Gastroesophageal sphincter (tissue), 4 donors: ENCODE data around the gene TNFRSF6B. TPM values are rescaled to one million over a fixed set of nuclear protein-coding genes. Genes with fewer than 3 reads are reported as not detected.

Experiments used
- ATAC-seq: fragments of 150-250 bp; one replicate; pipeline ENCODE4 v1.9.1; 2016; ENCODE audit warnings: mild to moderate bottlenecking, moderate library complexity
- H3K27ac ChIP-seq, 4 donors: fragments of 200-600 bp; sonication (generic) in 3 of 4; 1 replicate in 3 of 4; 2 replicates in 1 of 4; pipeline ENCODE4 v1.5.1; 2016 to 2019
- H3K27me3 ChIP-seq: fragments of 200-600 bp; sonication (generic); one replicate; pipeline ENCODE4 v1.5.1; 2019
- H3K36me3 ChIP-seq, 2 donors: fragments of 200-600 bp; sonication (generic); one replicate each; pipeline ENCODE4 v1.5.1; 2019; ENCODE audit warnings: control low read depth in 1 of 2
- H3K4me1 ChIP-seq, 3 donors: fragments of 200-600 bp; sonication (generic); 1 replicate in 2 of 3; 2 replicates in 1 of 3; pipeline ENCODE4 v1.5.1; 2016 to 2019; ENCODE audit warnings: control low read depth in 2 of 3
- H3K4me3 ChIP-seq, 2 donors: fragments of 200-600 bp; sonication (generic); one replicate each; pipeline ENCODE4 v1.5.1; 2019; ENCODE audit warnings: mild to moderate bottlenecking in 1 of 2, moderate library complexity in 1 of 2
- H3K9me3 ChIP-seq, 3 donors: fragments of 200-600 bp; sonication (generic); one replicate each; pipeline ENCODE4 v1.5.1; 2017 to 2019; ENCODE audit warnings: control low read depth in 2 of 3
- CTCF ChIP-seq, 4 experiments: fragments of 200-600 bp in 2 of 4; fragments of 450-650 bp in 2 of 4; sonication (generic) in 1 of 4; IDR thresholded peaks; one replicate each; pipeline ENCODE4 v1.5.1; 2017 to 2019; ENCODE audit warnings: antibody characterized with exemption in 4 of 4, mild to moderate bottlenecking in 2 of 4, moderate library complexity in 2 of 4
- EP300 ChIP-seq: sonication (generic); formaldehyde crosslinking; IDR thresholded peaks from one replicate; pipeline ENCODE4 v1.6.1; 2017; ENCODE audit warnings: antibody characterized with exemption, mild to moderate bottlenecking
- POLR2A ChIP-seq, 2 donors: fragments of 450-650 bp; IDR thresholded peaks; one replicate each; pipeline ENCODE4 v1.6.1; 2017; ENCODE audit warnings: antibody characterized with exemption in 2 of 2, mild to moderate bottlenecking in 2 of 2, moderate library complexity in 1 of 2
- POLR2AphosphoS5 ChIP-seq: sonication (generic); formaldehyde crosslinking; IDR thresholded peaks from one replicate; pipeline ENCODE4 v1.6.1; 2017; ENCODE audit warnings: antibody characterized with exemption
- WGBS, 2 donors: methylation state at CpG; one replicate each; pipeline ENCODE4 v1.1.5; 2018; ENCODE audit warnings: low coverage in 1 of 2; 5-methylcytosine and 5-hydroxymethylcytosine counted together
- total RNA-seq, 4 donors: library from RNA; depleted of rRNA; stranded (reverse); fragments of >200 nt; gene quantifications; one replicate each; pipeline ENCODE4 v1.1.0, GENCODE V29; 2016

The TNFRSF6B gene
- total RNA-seq, 4 donors from 2014 or later: 8.9 to 27.8 (median 15.4) TPM

DNA sequence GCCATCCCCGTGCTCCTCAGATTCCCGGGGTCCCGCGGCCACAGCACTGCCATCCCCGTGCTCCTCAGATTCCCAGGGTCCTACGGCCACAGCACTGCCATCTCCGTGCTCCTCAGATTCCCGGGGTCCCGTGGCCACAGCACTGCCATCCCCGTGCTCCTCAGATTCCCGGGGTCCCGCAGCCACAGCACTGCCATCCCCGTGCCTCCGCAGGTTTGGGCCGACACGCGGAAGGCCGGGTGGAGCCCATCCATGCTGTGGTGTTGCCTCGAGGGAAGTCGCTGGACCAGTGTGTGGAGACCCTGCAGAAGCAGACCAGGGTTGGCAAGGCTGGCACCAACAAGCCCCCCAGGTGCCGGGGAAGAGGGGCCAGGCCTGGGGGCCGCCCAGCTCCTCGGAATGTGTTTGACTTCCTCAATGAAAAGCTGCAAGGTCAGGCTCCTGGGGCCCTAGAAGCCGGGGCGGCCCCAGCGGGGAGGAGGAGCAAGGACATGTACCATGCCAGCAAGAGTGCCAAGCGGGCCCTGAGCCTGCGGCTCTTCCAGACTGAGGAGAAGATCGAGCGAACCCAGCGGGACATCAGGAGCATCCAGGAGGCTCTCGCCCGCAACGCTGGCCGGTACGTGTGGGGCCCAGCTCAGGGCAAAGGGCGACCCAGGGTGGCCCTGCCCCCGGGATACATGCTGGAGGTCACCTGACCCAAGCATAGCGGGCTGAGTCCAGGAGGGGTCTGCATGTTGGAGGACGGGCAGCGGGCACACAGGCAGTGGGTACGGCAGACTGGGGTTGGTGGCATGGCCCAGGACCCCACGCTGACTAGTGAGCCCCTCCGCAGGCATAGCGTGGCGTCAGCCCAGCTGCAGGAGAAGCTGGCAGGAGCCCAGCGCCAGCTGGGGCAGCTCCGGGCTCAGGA lies 38.8 kb downstream of the TNFRSF6B start:
- H3K36me3 ChIP-seq: peaks cover 0 to 44% of the 10 kb centered on the region in 2 donors
- no CpG with 5 or more reads among the region's 48 CpGs for WGBS, 2 donors
- ATAC-seq: no peak

DNA sequence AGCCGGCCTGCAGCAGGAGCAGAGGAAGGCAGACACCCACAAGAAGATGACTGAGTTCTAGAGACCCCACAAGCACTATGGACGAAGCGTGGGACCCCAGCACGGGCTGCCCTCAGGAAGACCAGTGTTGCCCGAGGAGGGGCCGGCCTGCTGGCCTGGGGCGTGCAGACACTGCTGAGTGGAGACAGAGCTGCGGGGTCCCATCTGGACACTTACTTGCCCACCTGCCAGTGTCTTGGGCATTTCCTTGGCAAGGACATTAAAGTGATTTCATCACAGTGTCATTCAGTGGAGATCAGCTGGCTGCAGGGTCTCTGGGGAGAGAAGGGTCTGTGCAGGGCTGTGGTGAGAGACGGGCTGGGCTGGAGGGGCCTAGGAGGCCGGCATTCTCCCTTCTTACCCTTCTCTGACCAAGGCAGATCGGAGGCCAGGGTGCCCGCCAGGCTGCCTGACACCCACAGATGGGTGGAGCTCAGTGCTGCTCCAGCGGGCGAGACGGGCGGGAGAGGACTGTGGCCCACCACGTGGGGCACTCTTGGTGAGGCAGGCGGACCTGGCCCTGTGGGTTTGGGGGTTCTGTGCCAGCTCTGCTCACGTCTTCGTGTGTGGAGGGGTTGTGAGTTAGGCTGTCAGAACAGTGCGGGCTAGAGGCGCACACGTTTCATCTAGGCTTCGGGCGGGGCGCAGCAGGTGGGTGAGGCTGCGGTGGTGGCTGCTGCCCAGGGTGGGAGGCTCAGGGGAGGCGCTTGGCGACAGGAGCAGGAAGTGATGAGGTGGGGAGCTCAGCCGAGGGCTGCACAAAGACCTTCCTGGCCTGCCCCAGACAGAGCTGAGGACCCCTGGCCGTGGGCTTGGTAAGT lies 39.6 kb downstream of the TNFRSF6B start, which contains the start of gene LIME1:
Gene LIME1 (plus strand): TSS at position 806 of the 860 bp plus-strand sequence. CDS start 886 bp downstream, outside the sequence.
- H3K4me3 ChIP-seq: peak within 1 kb of the TSS in 1 of 2 donors; percentile 82
- no peaks in the 10 kb centered on the region for H3K9me3 ChIP-seq
- H3K27me3 ChIP-seq: no peaks in the 10 kb centered on the region
- peaks cover 0 to 38% of the 10 kb centered on the region in 2 donors for H3K36me3 ChIP-seq
- 89 to 100% methylated on average over 1 to 3 of the region's 31 CpGs for WGBS, 2 donors
- peaks cover 0 to 36% (median 21%) of the 10 kb centered on the region in 3 donors for H3K4me1 ChIP-seq
- H3K27ac ChIP-seq: peak within 1 kb of the TSS in 1 of 4 donors; percentile 14
- no peak for TF ChIP-seq POLR2AphosphoS5
- TF ChIP-seq CTCF (IDR thresholded peaks at IDR 0.05): no peak
- no peak for TF ChIP-seq POLR2A (IDR thresholded peaks at IDR 0.05)
- no peak for TF ChIP-seq EP300
- no peak for ATAC-seq

More for the DNA sequence above, 38.8 kb downstream of the TNFRSF6B start:
- TF ChIP-seq EP300: no peak
- no peaks in the 10 kb centered on the region for H3K27me3 ChIP-seq
- H3K4me1 ChIP-seq: peaks cover 0 to 27% (median 19%) of the 10 kb centered on the region in 3 donors
- H3K9me3 ChIP-seq: no peaks in the 10 kb centered on the region
- no peak overlapping the region for H3K4me3 ChIP-seq
- no peak overlapping the region for H3K27ac ChIP-seq

DNA sequence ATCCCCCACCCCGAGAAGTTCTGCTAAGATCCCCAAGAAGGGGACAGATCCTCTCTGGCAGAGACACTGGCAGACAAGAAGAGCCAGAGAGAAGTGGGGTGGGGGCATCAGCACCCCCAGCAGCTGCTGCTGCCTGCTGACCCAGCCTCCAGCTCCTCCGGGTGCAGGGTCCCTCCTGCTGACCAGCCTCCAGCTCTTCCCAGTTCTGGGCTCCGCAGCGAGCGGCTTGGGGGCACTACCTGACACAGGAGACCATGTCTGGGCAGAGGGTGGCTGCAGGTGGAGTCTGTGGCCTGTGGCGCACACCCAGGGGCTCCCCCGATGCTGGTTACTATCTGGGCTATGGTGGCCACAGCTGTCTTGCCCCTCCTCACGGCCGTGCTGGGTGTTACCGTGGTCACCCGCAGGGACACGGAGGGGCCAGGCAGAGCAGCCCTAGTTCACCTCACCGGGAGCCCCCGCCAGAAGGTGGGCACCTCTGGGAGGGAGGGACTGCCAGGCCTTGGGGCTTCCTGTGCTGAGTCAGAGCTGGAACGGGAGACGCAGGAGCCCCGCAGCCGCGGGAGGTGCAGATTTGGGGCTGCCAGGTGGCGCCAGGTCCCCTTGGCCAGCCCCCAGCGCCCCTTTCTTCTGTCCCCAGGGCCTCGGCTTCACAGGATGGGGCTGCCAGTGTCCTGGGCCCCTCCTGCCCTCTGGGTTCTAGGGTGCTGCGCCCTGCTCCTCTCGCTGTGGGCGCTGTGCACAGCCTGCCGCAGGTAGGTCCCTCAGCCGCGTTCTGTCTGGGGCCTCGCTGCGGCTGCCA lies 40.6 kb downstream of the TNFRSF6B start:
- H3K27ac ChIP-seq: peak overlapping the region in 1 of 4 donors; percentile 14
- TF ChIP-seq CTCF (IDR thresholded peaks at IDR 0.05) (no peak), EP300 (no peak), POLR2A (IDR thresholded peaks at IDR 0.05) (no peak), POLR2AphosphoS5 (no peak)
- H3K4me1 ChIP-seq: peaks cover 0 to 46% (median 31%) of the 10 kb centered on the region in 3 donors
- peak overlapping the region in 1 of 2 donors; percentile 82 for H3K4me3 ChIP-seq
- no peaks in the 10 kb centered on the region for H3K9me3 ChIP-seq
- peaks cover 0 to 47% of the 10 kb centered on the region in 2 donors for H3K36me3 ChIP-seq
- H3K27me3 ChIP-seq: no peaks in the 10 kb centered on the region
- no CpG with 5 or more reads among the region's 30 CpGs for WGBS, 2 donors
- no peak for ATAC-seq

DNA sequence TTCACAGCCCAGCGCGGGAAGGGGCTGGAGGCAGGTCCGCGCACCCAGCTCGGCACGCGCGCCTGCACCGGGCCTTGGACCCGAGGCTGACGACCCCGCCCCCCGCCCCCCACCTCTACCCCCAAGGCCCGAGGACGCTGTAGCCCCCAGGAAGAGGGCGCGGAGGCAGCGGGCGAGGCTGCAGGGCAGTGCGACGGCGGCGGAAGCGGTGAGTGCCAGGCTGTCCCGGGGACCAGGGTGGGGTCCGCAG lies 41.2 kb downstream of the TNFRSF6B start:
- H3K27me3 ChIP-seq: no peaks in the 10 kb centered on the region
- TF ChIP-seq CTCF (IDR thresholded peaks at IDR 0.05): no peak
- no peak for TF ChIP-seq POLR2AphosphoS5
- H3K9me3 ChIP-seq: no peaks in the 10 kb centered on the region
- peak overlapping the region in 1 of 4 donors; percentile 14 for H3K27ac ChIP-seq
- peak overlapping the region; percentile 1 to 82 for H3K4me3 ChIP-seq
- H3K4me1 ChIP-seq: peaks cover 0 to 51% (median 31%) of the 10 kb centered on the region in 3 donors
- ATAC-seq: no peak
- WGBS, 2 donors: no CpG with 5 or more reads among the region's 26 CpGs
- peaks cover 0 to 52% of the 10 kb centered on the region in 2 donors for H3K36me3 ChIP-seq
